ENCODE measurements around the gene AOPEP. TPM values are rescaled to one million over a fixed set of nuclear protein-coding genes. Genes with fewer than 3 reads are reported as not detected.

The AOPEP gene
- total and polyA plus RNA-seq, 4 donors = 29.0 to 121 (median 60.0) TPM

DNA sequence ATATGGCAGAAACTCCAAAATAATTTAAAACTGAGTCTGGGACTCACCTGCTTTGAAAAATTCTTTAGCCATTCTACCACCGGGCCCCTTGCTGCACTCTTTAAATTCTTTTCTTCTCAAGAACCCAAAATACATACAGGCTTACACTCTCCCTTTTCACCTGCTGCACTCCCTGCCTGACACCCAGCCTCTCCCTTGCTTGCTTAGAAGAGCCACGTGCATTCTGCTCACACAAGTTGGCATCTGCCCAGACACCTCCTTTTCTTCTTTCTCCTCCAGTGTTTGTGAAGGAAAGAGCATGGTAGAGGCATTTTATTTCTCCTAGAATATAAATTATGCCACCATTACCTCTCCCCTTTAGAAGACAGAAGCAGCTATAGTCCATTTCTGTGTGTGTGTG lies 39.0 kb upstream of the AOPEP start:
- H3K4me1 ChIP-seq (ENCODE audit: control insufficient read depth in 5 of 5, insufficient read depth in 5 of 5, low read length in 5 of 5) = peaks cover 0 to 2% (median 0%) of the 10 kb centered on the region in 5 donors
- DNase-seq = no peak
- no peak for ATAC-seq (ENCODE audit: insufficient read depth, low FRiP score)
- no peak overlapping the region for H3K9ac ChIP-seq (ENCODE audit: insufficient read depth in 1 of 2, low read length in 2 of 2)
- H3K27ac ChIP-seq (ENCODE audit: low read depth in 1 of 2, low read length in 1 of 2) = no peak overlapping the region
- H3K27me3 ChIP-seq (ENCODE audit: control insufficient read depth in 3 of 3, insufficient read depth in 3 of 3, low read length in 2 of 3) = no peaks in the 10 kb centered on the region
- H3K4me3 ChIP-seq = no peak overlapping the region
- H3K36me3 ChIP-seq (ENCODE audit: control insufficient read depth in 4 of 4, insufficient read depth in 4 of 4, low read length in 4 of 4) = no peaks in the 10 kb centered on the region
- no peaks in the 10 kb centered on the region for H3K9me3 ChIP-seq (ENCODE audit: control insufficient read depth in 4 of 4, insufficient read depth in 3 of 4, low read length in 3 of 4)
- TF ChIP-seq, protein P1, sequence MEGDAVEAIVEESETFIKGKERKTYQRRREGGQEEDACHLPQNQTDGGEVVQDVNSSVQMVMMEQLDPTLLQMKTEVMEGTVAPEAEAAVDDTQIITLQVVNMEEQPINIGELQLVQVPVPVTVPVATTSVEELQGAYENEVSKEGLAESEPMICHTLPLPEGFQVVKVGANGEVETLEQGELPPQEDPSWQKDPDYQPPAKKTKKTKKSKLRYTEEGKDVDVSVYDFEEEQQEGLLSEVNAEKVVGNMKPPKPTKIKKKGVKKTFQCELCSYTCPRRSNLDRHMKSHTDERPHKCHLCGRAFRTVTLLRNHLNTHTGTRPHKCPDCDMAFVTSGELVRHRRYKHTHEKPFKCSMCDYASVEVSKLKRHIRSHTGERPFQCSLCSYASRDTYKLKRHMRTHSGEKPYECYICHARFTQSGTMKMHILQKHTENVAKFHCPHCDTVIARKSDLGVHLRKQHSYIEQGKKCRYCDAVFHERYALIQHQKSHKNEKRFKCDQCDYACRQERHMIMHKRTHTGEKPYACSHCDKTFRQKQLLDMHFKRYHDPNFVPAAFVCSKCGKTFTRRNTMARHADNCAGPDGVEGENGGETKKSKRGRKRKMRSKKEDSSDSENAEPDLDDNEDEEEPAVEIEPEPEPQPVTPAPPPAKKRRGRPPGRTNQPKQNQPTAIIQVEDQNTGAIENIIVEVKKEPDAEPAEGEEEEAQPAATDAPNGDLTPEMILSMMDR (IDR thresholded peaks at IDR 0.05; ENCODE audit: control extremely low read depth, extremely low read depth) = no peak
- WGBS, 2 donors = 46 to 69% methylated on average over 2 of the region's 2 CpGs

DNA sequence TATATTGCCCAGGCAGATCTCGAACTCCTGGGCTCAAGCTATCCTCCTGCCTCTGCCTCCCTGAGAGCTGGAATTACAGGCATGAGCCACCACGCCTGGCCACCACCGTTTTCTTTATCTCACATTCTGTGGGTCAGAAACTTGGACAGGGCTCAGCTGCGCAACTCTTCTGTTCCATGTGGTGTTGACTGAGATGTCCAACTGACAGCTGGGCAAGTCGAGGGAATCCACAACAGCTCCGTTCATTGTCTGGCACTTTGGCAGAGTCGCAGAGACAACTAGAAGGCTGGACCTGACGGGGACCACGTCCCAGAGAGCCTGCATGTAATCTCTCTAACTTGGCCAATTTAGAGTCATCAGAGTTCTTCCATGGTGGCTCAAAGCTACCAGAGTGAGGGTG lies 36.2 kb upstream of the AOPEP start:
- 89 to 93% methylated on average over 9 of the region's 9 CpGs for WGBS, 2 donors
- TF ChIP-seq, protein P1 (IDR thresholded peaks at IDR 0.05; ENCODE audit: control extremely low read depth, extremely low read depth) = no peak
- H3K9me3 ChIP-seq (ENCODE audit: control insufficient read depth in 4 of 4, insufficient read depth in 3 of 4, low read length in 3 of 4) = no peaks in the 10 kb centered on the region
- H3K27me3 ChIP-seq (ENCODE audit: control insufficient read depth in 3 of 3, insufficient read depth in 3 of 3, low read length in 2 of 3) = no peaks in the 10 kb centered on the region
- H3K27ac ChIP-seq (ENCODE audit: low read depth in 1 of 2, low read length in 1 of 2) = no peak overlapping the region
- DNase-seq = no peak
- H3K36me3 ChIP-seq (ENCODE audit: control insufficient read depth in 4 of 4, insufficient read depth in 4 of 4, low read length in 4 of 4) = no peaks in the 10 kb centered on the region
- no peak overlapping the region for H3K9ac ChIP-seq (ENCODE audit: insufficient read depth in 1 of 2, low read length in 2 of 2)
- H3K4me1 ChIP-seq (ENCODE audit: control insufficient read depth in 5 of 5, insufficient read depth in 5 of 5, low read length in 5 of 5) = peaks cover 0 to 14% (median 13%) of the 10 kb centered on the region in 5 donors
- ATAC-seq (ENCODE audit: insufficient read depth, low FRiP score) = no peak
- no peak overlapping the region for H3K4me3 ChIP-seq

DNA sequence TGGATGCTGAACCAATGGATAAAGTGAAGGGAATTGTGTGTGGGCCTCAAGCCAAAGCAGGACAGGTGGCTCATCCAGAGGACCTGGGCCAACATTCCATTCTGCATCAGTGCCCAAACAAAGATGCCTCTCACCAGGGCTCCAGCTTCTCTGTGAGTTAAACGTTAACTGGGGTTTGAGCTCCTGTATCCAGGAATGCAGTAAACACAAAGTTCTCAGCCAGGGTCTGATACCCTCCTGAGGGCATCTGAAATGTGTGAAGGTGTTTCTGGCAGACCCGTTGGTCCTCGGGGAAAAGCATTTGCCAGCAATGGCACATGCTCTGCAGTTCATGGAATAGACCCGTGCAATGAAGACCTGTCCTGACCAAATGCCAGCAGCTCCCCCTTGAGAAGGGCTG lies 33.9 kb upstream of the AOPEP start:
- Histone ChIP-seq H3K27ac (ENCODE audit: low read depth in 1 of 2, low read length in 1 of 2) (no peak overlapping the region), H3K27me3 (ENCODE audit: control insufficient read depth in 3 of 3, insufficient read depth in 3 of 3, low read length in 2 of 3) (no peaks in the 10 kb centered on the region), H3K9me3 (ENCODE audit: control insufficient read depth in 4 of 4, insufficient read depth in 3 of 4, low read length in 3 of 4) (no peaks in the 10 kb centered on the region), H3K36me3 (ENCODE audit: control insufficient read depth in 4 of 4, insufficient read depth in 4 of 4, low read length in 4 of 4) (no peaks in the 10 kb centered on the region), H3K4me3 (no peak overlapping the region), H3K4me1 (ENCODE audit: control insufficient read depth in 5 of 5, insufficient read depth in 5 of 5, low read length in 5 of 5) (peaks cover 0 to 14% (median 13%) of the 10 kb centered on the region in 5 donors), H3K9ac (ENCODE audit: insufficient read depth in 1 of 2, low read length in 2 of 2) (no peak overlapping the region)
- no peak for ATAC-seq (ENCODE audit: insufficient read depth, low FRiP score)
- DNase-seq = peak in 1 of 3 donors; percentile 35
- TF ChIP-seq, protein P1 (IDR thresholded peaks at IDR 0.05; ENCODE audit: control extremely low read depth, extremely low read depth) = no peak
- 74 to 89% methylated on average over 4 of the region's 4 CpGs for WGBS, 2 donors
